ENCODE results near the gene XK. TPM values are rescaled to one million over a fixed set of nuclear protein-coding genes. Genes with fewer than 3 reads are reported as not detected.

Gene XK
- total RNA-seq, 1 experiment from 2014 or later, result 11.3 TPM

DNA sequence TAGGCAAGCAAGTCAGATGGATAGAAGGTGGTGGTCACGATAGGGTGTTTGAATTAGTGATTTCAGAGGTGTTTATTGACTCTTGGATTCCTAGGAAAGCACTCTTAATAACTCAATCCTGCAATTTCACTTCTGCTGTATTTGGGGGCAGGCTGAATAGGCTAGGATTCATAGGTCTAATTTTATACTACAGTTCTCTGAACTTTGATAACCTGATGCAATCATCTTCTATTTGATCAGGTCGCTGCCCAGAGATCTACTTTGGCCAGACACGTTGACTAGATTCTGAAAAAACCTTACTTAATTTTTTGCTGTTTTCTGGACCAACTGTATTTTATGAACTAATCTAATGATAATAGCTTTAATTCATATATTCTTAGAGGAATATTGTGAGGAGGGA is 26.4 kb downstream of the XK start:
- Mint-ChIP-seq H3K36me3 (ENCODE audit: insufficient read depth, unreplicated experiment) (no peaks in the 10 kb centered on the region), H3K4me3 (ENCODE audit: low read depth, unreplicated experiment) (no peak overlapping the region), H3K27me3 (ENCODE audit: unreplicated experiment) (no peaks in the 10 kb centered on the region), H3K27ac (ENCODE audit: unreplicated experiment) (no peak overlapping the region), H3K4me1 (ENCODE audit: low read depth, unreplicated experiment) (no peaks in the 10 kb centered on the region), H3K9me3 (ENCODE audit: low read depth, unreplicated experiment) (no peaks in the 10 kb centered on the region)
- BruUV-seq (replicated peaks), result no TSS peak
- no peak for DNase-seq
- intact Hi-C loops (cut with micrococcal nuclease; ENCODE audit: unreplicated experiment), result no loop called here
- TF ChIP-seq, protein P1, sequence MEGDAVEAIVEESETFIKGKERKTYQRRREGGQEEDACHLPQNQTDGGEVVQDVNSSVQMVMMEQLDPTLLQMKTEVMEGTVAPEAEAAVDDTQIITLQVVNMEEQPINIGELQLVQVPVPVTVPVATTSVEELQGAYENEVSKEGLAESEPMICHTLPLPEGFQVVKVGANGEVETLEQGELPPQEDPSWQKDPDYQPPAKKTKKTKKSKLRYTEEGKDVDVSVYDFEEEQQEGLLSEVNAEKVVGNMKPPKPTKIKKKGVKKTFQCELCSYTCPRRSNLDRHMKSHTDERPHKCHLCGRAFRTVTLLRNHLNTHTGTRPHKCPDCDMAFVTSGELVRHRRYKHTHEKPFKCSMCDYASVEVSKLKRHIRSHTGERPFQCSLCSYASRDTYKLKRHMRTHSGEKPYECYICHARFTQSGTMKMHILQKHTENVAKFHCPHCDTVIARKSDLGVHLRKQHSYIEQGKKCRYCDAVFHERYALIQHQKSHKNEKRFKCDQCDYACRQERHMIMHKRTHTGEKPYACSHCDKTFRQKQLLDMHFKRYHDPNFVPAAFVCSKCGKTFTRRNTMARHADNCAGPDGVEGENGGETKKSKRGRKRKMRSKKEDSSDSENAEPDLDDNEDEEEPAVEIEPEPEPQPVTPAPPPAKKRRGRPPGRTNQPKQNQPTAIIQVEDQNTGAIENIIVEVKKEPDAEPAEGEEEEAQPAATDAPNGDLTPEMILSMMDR (IDR thresholded peaks at IDR 0.05; ENCODE audit: unreplicated experiment), result no peak
- CTCF ChIA-PET, result no interaction called here

DNA sequence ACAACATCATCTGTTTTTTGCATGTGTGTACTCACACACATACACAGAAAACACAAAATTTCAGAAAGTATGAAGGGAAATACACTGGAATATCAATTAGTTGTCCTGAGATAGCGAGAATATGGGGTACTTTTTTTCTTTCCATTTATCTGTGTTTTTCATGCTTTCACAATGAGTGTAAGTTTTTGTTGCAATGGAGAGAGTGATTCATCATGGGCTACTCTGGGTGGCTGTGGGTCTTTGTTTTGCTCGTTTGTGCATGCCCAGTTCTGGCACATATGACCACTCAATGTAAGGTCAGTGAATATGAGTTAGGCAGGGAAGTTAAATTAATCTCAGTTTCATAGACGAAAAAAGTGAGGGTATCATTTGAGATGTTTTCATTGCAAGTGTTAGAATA is 26.9 kb downstream of the XK start:
- no peak for DNase-seq
- Mint-ChIP-seq H3K4me1 (ENCODE audit: low read depth, unreplicated experiment) (no peaks in the 10 kb centered on the region), H3K27ac (ENCODE audit: unreplicated experiment) (no peak overlapping the region), H3K9me3 (ENCODE audit: low read depth, unreplicated experiment) (no peaks in the 10 kb centered on the region), H3K27me3 (ENCODE audit: unreplicated experiment) (no peaks in the 10 kb centered on the region), H3K36me3 (ENCODE audit: insufficient read depth, unreplicated experiment) (no peaks in the 10 kb centered on the region), H3K4me3 (ENCODE audit: low read depth, unreplicated experiment) (no peak overlapping the region)
- intact Hi-C loops (cut with micrococcal nuclease; ENCODE audit: unreplicated experiment), result no loop called here
- BruUV-seq (replicated peaks), result no TSS peak
- TF ChIP-seq, protein P1 (IDR thresholded peaks at IDR 0.05; ENCODE audit: unreplicated experiment), result no peak
- CTCF ChIA-PET, result no interaction called here

DNA sequence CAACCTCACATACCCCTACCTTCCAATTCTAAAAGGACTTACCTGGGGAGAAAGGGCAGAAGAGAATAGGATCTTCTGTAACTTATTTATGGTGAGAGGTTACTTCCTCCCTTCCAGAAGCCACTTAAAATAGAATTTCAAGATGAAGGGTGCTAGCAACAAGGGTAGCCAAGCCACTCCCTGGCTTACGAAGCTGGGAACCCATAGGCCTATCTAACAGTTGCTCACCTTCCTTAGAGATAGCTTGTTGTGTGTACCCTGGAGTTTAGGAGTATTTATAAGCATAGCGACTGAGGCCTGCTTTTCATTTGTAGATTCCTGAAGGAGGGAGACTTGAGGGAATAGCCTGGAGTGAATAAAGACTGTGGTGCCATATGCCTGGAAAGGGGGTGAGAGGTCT is 28.9 kb downstream of the XK start:
- CTCF ChIA-PET, result no interaction called here
- Mint-ChIP-seq H3K4me3 (ENCODE audit: low read depth, unreplicated experiment) (no peak overlapping the region), H3K27me3 (ENCODE audit: unreplicated experiment) (no peaks in the 10 kb centered on the region), H3K9me3 (ENCODE audit: low read depth, unreplicated experiment) (peaks cover 6% of the 10 kb centered on the region), H3K36me3 (ENCODE audit: insufficient read depth, unreplicated experiment) (no peaks in the 10 kb centered on the region), H3K27ac (ENCODE audit: unreplicated experiment) (no peak overlapping the region), H3K4me1 (ENCODE audit: low read depth, unreplicated experiment) (no peaks in the 10 kb centered on the region)
- TF ChIP-seq, protein P1 (IDR thresholded peaks at IDR 0.05; ENCODE audit: unreplicated experiment), result no peak
- intact Hi-C loops (cut with micrococcal nuclease; ENCODE audit: unreplicated experiment), result no loop called here
- no TSS peak for BruUV-seq (replicated peaks)
- no peak for DNase-seq

DNA sequence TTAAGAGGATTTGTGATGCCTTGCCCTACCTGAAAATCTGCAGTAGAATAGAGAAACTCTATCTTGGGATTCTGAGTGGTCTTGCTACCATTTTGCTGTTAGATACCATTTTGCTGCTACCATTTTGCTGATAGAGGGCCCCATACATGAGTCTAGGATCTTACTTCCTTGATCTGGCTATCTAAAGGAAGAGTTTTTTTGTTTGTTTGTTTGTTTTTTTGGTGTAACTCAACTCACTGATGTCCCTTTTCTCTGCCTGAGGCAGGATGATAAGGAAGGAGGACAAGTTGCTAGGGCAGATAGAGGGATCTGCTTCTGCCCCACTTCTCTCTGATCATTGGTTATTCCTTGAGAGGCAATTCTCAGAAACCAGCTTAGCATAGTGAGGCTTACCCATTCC is 31.0 kb downstream of the XK start:
- CTCF ChIA-PET, result no interaction called here
- H3K36me3 Mint-ChIP-seq (ENCODE audit: insufficient read depth, unreplicated experiment), result no peaks in the 10 kb centered on the region
- H3K9me3 Mint-ChIP-seq (ENCODE audit: low read depth, unreplicated experiment), result peaks cover 6% of the 10 kb centered on the region
- intact Hi-C loops (cut with micrococcal nuclease; ENCODE audit: unreplicated experiment), result no loop called here
- no TSS peak for BruUV-seq (replicated peaks)
- no peaks in the 10 kb centered on the region for H3K27me3 Mint-ChIP-seq (ENCODE audit: unreplicated experiment)
- H3K4me1 Mint-ChIP-seq (ENCODE audit: low read depth, unreplicated experiment), result no peaks in the 10 kb centered on the region
- H3K4me3 Mint-ChIP-seq (ENCODE audit: low read depth, unreplicated experiment), result no peak overlapping the region
- no peak for DNase-seq
- no peak overlapping the region for H3K27ac Mint-ChIP-seq (ENCODE audit: unreplicated experiment)
- TF ChIP-seq, protein P1 (IDR thresholded peaks at IDR 0.05; ENCODE audit: unreplicated experiment), result no peak

DNA sequence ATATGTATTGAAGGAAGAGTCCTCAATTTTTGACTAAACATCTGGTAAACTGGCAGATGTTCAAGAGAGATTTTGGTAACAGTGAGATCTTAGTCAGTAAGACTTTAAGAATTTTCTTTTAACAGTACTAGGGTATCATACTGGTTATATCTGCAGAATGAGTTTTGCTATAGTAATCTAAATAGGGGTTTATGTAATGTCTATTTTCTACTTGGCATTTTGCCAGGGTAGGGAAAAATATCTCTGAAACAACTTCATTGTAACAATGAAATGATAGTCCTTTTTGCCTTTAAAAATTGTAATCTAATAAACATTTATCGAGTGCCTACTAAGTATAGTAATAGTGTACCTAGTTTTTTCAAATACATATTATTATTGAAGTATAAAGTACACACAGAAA is 32.1 kb downstream of the XK start:
- TF ChIP-seq, protein P1 (IDR thresholded peaks at IDR 0.05; ENCODE audit: unreplicated experiment), result no peak
- no peaks in the 10 kb centered on the region for H3K27me3 Mint-ChIP-seq (ENCODE audit: unreplicated experiment)
- no peak overlapping the region for H3K27ac Mint-ChIP-seq (ENCODE audit: unreplicated experiment)
- intact Hi-C loops (cut with micrococcal nuclease; ENCODE audit: unreplicated experiment), result no loop called here
- DNase-seq, result no peak
- H3K4me1 Mint-ChIP-seq (ENCODE audit: low read depth, unreplicated experiment), result no peaks in the 10 kb centered on the region
- peaks cover 6% of the 10 kb centered on the region for H3K9me3 Mint-ChIP-seq (ENCODE audit: low read depth, unreplicated experiment)
- no TSS peak for BruUV-seq (replicated peaks)
- H3K4me3 Mint-ChIP-seq (ENCODE audit: low read depth, unreplicated experiment), result no peak overlapping the region
- H3K36me3 Mint-ChIP-seq (ENCODE audit: insufficient read depth, unreplicated experiment), result no peaks in the 10 kb centered on the region
- CTCF ChIA-PET, result no interaction called here
